Measurements from ENCODE around the gene PRCP.

The PRCP gene

GRCh38 chr11:82872377-82873150 is 27.7 kb downstream of the PRCP start:
- Histone ChIP-seq H2BK12ac (ENCODE audit: low read length) (no peak overlapping the region), H3K27ac (ENCODE audit: low read depth, low read length) (no peak overlapping the region), H3K9ac (ENCODE audit: low read length) (no peak overlapping the region), H3K4me2 (ENCODE audit: low read length) (no peak overlapping the region), H2BK5ac (ENCODE audit: low read depth, low read length, poor library complexity) (no peak overlapping the region), H3K18ac (ENCODE audit: low read length) (no peak overlapping the region), H2AFZ (ENCODE audit: insufficient read depth, low read length, poor library complexity) (no peak overlapping the region), H2AK5ac (ENCODE audit: low read length) (no peak overlapping the region), H3K79me2 (ENCODE audit: control insufficient read depth, insufficient read depth, low read length, poor library complexity) (no peaks in the 10 kb centered on the region), H3K36me3 (ENCODE audit: control insufficient read depth in 1 of 2, insufficient read depth in 2 of 2, low read length in 2 of 2) (no peaks in the 10 kb centered on the region), H3K27me3 (ENCODE audit: insufficient read depth, low read length) (no peaks in the 10 kb centered on the region), H4K91ac (ENCODE audit: low read depth, low read length) (no peak overlapping the region), H4K12ac (ENCODE audit: low read depth, low read length) (no peak overlapping the region), H4K8ac (ENCODE audit: low read depth, low read length) (no peak overlapping the region), H3K4me1 (ENCODE audit: control insufficient read depth in 1 of 2, insufficient read depth in 2 of 2, low read length in 2 of 2) (no peaks in the 10 kb centered on the region), H3K14ac (ENCODE audit: low read length) (no peak overlapping the region), H3K79me1 (ENCODE audit: low read length) (no peaks in the 10 kb centered on the region), H3K4me3 (ENCODE audit: low read depth, low read length) (no peak overlapping the region), H2BK120ac (ENCODE audit: insufficient read depth, low read length, poor library complexity) (no peak overlapping the region), H3K4ac (ENCODE audit: low read depth, low read length) (no peak overlapping the region), H3K23ac (ENCODE audit: low read length) (no peak overlapping the region), H3K9me3 (ENCODE audit: insufficient read depth, low read depth, low read length) (peaks cover 3% of the 10 kb centered on the region)
- DNase-seq, result no peak
- no CpG with 5 or more reads among the region's 7 CpGs for WGBS (ENCODE audit: extremely low coverage, insufficient coverage, insufficient read length)

- no peak overlapping the region for H2BK5ac ChIP-seq (ENCODE audit: low read depth, low read length, poor library complexity)
- no peaks in the 10 kb centered on the region for H3K79me2 ChIP-seq (ENCODE audit: control insufficient read depth, insufficient read depth, low read length, poor library complexity)
- H2BK12ac ChIP-seq (ENCODE audit: low read length), result no peak overlapping the region
- no peak overlapping the region for H2AK5ac ChIP-seq (ENCODE audit: low read length)
- no peak overlapping the region for H3K27ac ChIP-seq (ENCODE audit: low read depth, low read length)
- no peaks in the 10 kb centered on the region for H3K79me1 ChIP-seq (ENCODE audit: low read length)
- no peak overlapping the region for H4K8ac ChIP-seq (ENCODE audit: low read depth, low read length)
- H2BK120ac ChIP-seq (ENCODE audit: insufficient read depth, low read length, poor library complexity), result no peak overlapping the region
- H3K23ac ChIP-seq (ENCODE audit: low read length), result no peak overlapping the region
- no peak for DNase-seq
- H4K91ac ChIP-seq (ENCODE audit: low read depth, low read length), result no peak overlapping the region
- WGBS (ENCODE audit: extremely low coverage, insufficient coverage, insufficient read length), result no CpG with 5 or more reads among the region's 2 CpGs
- H4K12ac ChIP-seq (ENCODE audit: low read depth, low read length), result no peak overlapping the region
- no peak overlapping the region for H3K4me2 ChIP-seq (ENCODE audit: low read length)
- no peaks in the 10 kb centered on the region for H3K9me3 ChIP-seq (ENCODE audit: insufficient read depth, low read depth, low read length)
- no peak overlapping the region for H3K14ac ChIP-seq (ENCODE audit: low read length)
- no peak overlapping the region for H2AFZ ChIP-seq (ENCODE audit: insufficient read depth, low read length, poor library complexity)
- H3K4ac ChIP-seq (ENCODE audit: low read depth, low read length), result no peak overlapping the region
- no peak overlapping the region for H3K9ac ChIP-seq (ENCODE audit: low read length)
- H3K27me3 ChIP-seq (ENCODE audit: insufficient read depth, low read length), result no peaks in the 10 kb centered on the region
- H3K4me3 ChIP-seq (ENCODE audit: low read depth, low read length), result no peak overlapping the region
- no peaks in the 10 kb centered on the region for H3K4me1 ChIP-seq (ENCODE audit: control insufficient read depth in 1 of 2, insufficient read depth in 2 of 2, low read length in 2 of 2)
- no peak overlapping the region for H3K18ac ChIP-seq (ENCODE audit: low read length)
- no peaks in the 10 kb centered on the region for H3K36me3 ChIP-seq (ENCODE audit: control insufficient read depth in 1 of 2, insufficient read depth in 2 of 2, low read length in 2 of 2)
Measured at GRCh38 chr11:82871646-82872045, 28.6 kb downstream of the PRCP start.

GRCh38 chr11:82869657-82870056 is 30.6 kb downstream of the PRCP start:
- no peaks in the 10 kb centered on the region for H3K36me3 ChIP-seq (ENCODE audit: control insufficient read depth in 1 of 2, insufficient read depth in 2 of 2, low read length in 2 of 2)
- H3K4me2 ChIP-seq (ENCODE audit: low read length), result no peak overlapping the region
- H3K27ac ChIP-seq (ENCODE audit: low read depth, low read length), result no peak overlapping the region
- no peak overlapping the region for H3K23ac ChIP-seq (ENCODE audit: low read length)
- no peak overlapping the region for H3K4ac ChIP-seq (ENCODE audit: low read depth, low read length)
- no peaks in the 10 kb centered on the region for H3K79me1 ChIP-seq (ENCODE audit: low read length)
- no peak overlapping the region for H2BK120ac ChIP-seq (ENCODE audit: insufficient read depth, low read length, poor library complexity)
- no peak overlapping the region for H3K4me3 ChIP-seq (ENCODE audit: low read depth, low read length)
- no peak for DNase-seq
- H4K12ac ChIP-seq (ENCODE audit: low read depth, low read length), result no peak overlapping the region
- H2BK12ac ChIP-seq (ENCODE audit: low read length), result no peak overlapping the region
- no peak overlapping the region for H2AK5ac ChIP-seq (ENCODE audit: low read length)
- no peaks in the 10 kb centered on the region for H3K79me2 ChIP-seq (ENCODE audit: control insufficient read depth, insufficient read depth, low read length, poor library complexity)
- H3K9ac ChIP-seq (ENCODE audit: low read length), result no peak overlapping the region
- H2BK5ac ChIP-seq (ENCODE audit: low read depth, low read length, poor library complexity), result no peak overlapping the region
- H3K18ac ChIP-seq (ENCODE audit: low read length), result no peak overlapping the region
- no peak overlapping the region for H2AFZ ChIP-seq (ENCODE audit: insufficient read depth, low read length, poor library complexity)
- H4K91ac ChIP-seq (ENCODE audit: low read depth, low read length), result no peak overlapping the region
- no peaks in the 10 kb centered on the region for H3K9me3 ChIP-seq (ENCODE audit: insufficient read depth, low read depth, low read length)
- H3K27me3 ChIP-seq (ENCODE audit: insufficient read depth, low read length), result no peaks in the 10 kb centered on the region
- no peak overlapping the region for H4K8ac ChIP-seq (ENCODE audit: low read depth, low read length)
- H3K14ac ChIP-seq (ENCODE audit: low read length), result no peak overlapping the region
- no peaks in the 10 kb centered on the region for H3K4me1 ChIP-seq (ENCODE audit: control insufficient read depth in 1 of 2, insufficient read depth in 2 of 2, low read length in 2 of 2)

GRCh38 chr11:82867495-82868082 is 32.6 kb downstream of the PRCP start:
- Histone ChIP-seq H2AFZ (ENCODE audit: insufficient read depth, low read length, poor library complexity) (no peak overlapping the region), H3K4ac (ENCODE audit: low read depth, low read length) (no peak overlapping the region), H3K4me1 (ENCODE audit: control insufficient read depth in 1 of 2, insufficient read depth in 2 of 2, low read length in 2 of 2) (no peaks in the 10 kb centered on the region), H4K12ac (ENCODE audit: low read depth, low read length) (no peak overlapping the region), H3K36me3 (ENCODE audit: control insufficient read depth in 1 of 2, insufficient read depth in 2 of 2, low read length in 2 of 2) (no peaks in the 10 kb centered on the region), H3K9ac (ENCODE audit: low read length) (no peak overlapping the region), H3K4me2 (ENCODE audit: low read length) (peak overlapping the region; percentile 30), H4K8ac (ENCODE audit: low read depth, low read length) (peak overlapping the region; percentile 35), H2AK5ac (ENCODE audit: low read length) (no peak overlapping the region), H3K79me2 (ENCODE audit: control insufficient read depth, insufficient read depth, low read length, poor library complexity) (no peaks in the 10 kb centered on the region), H3K18ac (ENCODE audit: low read length) (no peak overlapping the region), H2BK12ac (ENCODE audit: low read length) (no peak overlapping the region), H3K23ac (ENCODE audit: low read length) (no peak overlapping the region), H2BK5ac (ENCODE audit: low read depth, low read length, poor library complexity) (no peak overlapping the region), H3K79me1 (ENCODE audit: low read length) (no peaks in the 10 kb centered on the region), H3K4me3 (ENCODE audit: low read depth, low read length) (no peak overlapping the region), H3K27ac (ENCODE audit: low read depth, low read length) (no peak overlapping the region), H4K91ac (ENCODE audit: low read depth, low read length) (no peak overlapping the region), H3K14ac (ENCODE audit: low read length) (no peak overlapping the region), H2BK120ac (ENCODE audit: insufficient read depth, low read length, poor library complexity) (no peak overlapping the region), H3K27me3 (ENCODE audit: insufficient read depth, low read length) (no peaks in the 10 kb centered on the region), H3K9me3 (ENCODE audit: insufficient read depth, low read depth, low read length) (no peaks in the 10 kb centered on the region)
- peak; percentile 71 to 91 for DNase-seq
- WGBS (ENCODE audit: extremely low coverage, insufficient coverage, insufficient read length), result no CpG with 5 or more reads among the region's 10 CpGs

Measured in trophoblast cell (in vitro differentiated cells and primary cell).